NB4 (cell line): Measurements from ENCODE around the gene GATAD2B.

Experiments
- DNase-seq: peaks from one replicate; pipeline ENCODE4 v3.0.0; 2010; ENCODE audit warnings: low read depth
- H3K4me3 ChIP-seq: one replicate; pipeline ENCODE4 v1.5.1; 2011; ENCODE audit warnings: mild to moderate bottlenecking, low read depth, low read length, moderate library complexity
- CTCF ChIP-seq: IDR thresholded peaks from one replicate; pipeline ENCODE4 v1.5.1; 2012; ENCODE audit warnings: low read depth, low read length
- MAX ChIP-seq: IDR thresholded peaks from 2 replicates; pipeline ENCODE4 v1.6.1; 2011; ENCODE audit warnings: low read depth, low read length
- MYC ChIP-seq: IDR thresholded peaks from 2 replicates; pipeline ENCODE4 v1.6.1; 2011; ENCODE audit warnings: low read depth, low read length
- POLR2A ChIP-seq: IDR thresholded peaks from 2 replicates; pipeline ENCODE4 v1.6.1; 2011; ENCODE audit warnings: mild to moderate bottlenecking; ENCODE audit not compliant: insufficient read length; ENCODE audit errors: extremely low read depth

GATAD2B gene

GRCh38 chr1:153763365-153764225 lies 159.2 kb downstream of the GATAD2B start:
- H3K4me3 ChIP-seq, result no peak overlapping the region
- DNase-seq, result no peak
- no peak for TF ChIP-seq POLR2A
- no peak for TF ChIP-seq MAX

GRCh38 chr1:153760440-153760839 lies 162.3 kb downstream of the GATAD2B start:
- TF ChIP-seq CTCF (no peak), MYC (no peak), POLR2A (no peak), MAX (no peak)
- H3K4me3 ChIP-seq, result no peak overlapping the region
- DNase-seq, result no peak
